Measurements from ENCODE around the gene ZNF146. TPM values are rescaled to one million over a fixed set of nuclear protein-coding genes. Genes with fewer than 3 reads are reported as not detected.
"Not testable (repeated sequence)": the region's sequence is repeated elsewhere in the genome, so short reads cannot be mapped to it uniquely, and the experiment has no call there.

ZNF146 gene
- total and polyA plus RNA-seq, 2 donors from 2014 or later = 21.0 to 50.8 TPM

GRCh38 chr19:36267061-36267845, 52.3 kb downstream of the ZNF146 start:
- H3K9ac ChIP-seq (ENCODE audit: low read length in 3 of 3) = no peak overlapping the region
- intact Hi-C loops (cut with DNase I) = no loop called here
- H3K9me3 ChIP-seq (ENCODE audit: control insufficient read depth in 2 of 3, insufficient read depth in 1 of 3, low read length in 3 of 3) = no peaks in the 10 kb centered on the region
- no peak overlapping the region for H3K4me3 ChIP-seq (ENCODE audit: low read length in 3 of 3)
- H3K4me1 ChIP-seq (ENCODE audit: control insufficient read depth in 2 of 3, insufficient read depth in 2 of 3, low read depth in 1 of 3, low read length in 3 of 3) = no peaks in the 10 kb centered on the region
- DNase-seq (no peak), FAIRE-seq (no peak)
- TF ChIP-seq, protein P1, sequence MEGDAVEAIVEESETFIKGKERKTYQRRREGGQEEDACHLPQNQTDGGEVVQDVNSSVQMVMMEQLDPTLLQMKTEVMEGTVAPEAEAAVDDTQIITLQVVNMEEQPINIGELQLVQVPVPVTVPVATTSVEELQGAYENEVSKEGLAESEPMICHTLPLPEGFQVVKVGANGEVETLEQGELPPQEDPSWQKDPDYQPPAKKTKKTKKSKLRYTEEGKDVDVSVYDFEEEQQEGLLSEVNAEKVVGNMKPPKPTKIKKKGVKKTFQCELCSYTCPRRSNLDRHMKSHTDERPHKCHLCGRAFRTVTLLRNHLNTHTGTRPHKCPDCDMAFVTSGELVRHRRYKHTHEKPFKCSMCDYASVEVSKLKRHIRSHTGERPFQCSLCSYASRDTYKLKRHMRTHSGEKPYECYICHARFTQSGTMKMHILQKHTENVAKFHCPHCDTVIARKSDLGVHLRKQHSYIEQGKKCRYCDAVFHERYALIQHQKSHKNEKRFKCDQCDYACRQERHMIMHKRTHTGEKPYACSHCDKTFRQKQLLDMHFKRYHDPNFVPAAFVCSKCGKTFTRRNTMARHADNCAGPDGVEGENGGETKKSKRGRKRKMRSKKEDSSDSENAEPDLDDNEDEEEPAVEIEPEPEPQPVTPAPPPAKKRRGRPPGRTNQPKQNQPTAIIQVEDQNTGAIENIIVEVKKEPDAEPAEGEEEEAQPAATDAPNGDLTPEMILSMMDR (IDR thresholded peaks at IDR 0.05; ENCODE audit: borderline replicate concordance, extremely low read depth, insufficient read depth) = no peak
- H3K27me3 ChIP-seq (ENCODE audit: control insufficient read depth, insufficient read depth, low read length) = no peaks in the 10 kb centered on the region
- no peak overlapping the region for H3K27ac ChIP-seq (ENCODE audit: low read depth in 2 of 2, low read length in 2 of 2)
- no peaks in the 10 kb centered on the region for H3K36me3 ChIP-seq (ENCODE audit: control insufficient read depth in 2 of 3, insufficient read depth in 3 of 3, low read length in 3 of 3)

DNA sequence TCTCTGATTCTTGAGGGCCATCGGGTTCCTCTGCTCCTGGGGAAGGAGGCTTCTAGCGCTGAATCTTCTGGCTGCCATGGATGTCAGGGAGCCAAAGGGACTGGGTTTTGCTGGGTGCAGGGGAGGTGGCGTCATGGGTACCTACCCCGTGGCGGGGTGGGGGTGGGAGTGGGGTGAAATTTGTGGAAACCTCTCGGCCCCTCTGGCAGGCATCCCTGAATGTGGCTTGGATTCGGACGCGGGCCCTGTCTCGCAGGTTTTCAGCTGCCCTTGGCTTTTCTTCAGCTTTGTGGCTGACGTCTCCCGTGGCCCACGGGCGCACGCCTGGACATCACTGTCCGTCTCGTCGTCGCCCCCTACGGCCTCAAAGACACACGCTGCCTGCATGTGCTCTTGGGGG, 53.2 kb downstream of the ZNF146 start:
- H3K36me3 ChIP-seq (ENCODE audit: control insufficient read depth in 2 of 3, insufficient read depth in 3 of 3, low read length in 3 of 3); DNase-seq; H3K27ac ChIP-seq (ENCODE audit: low read depth in 2 of 2, low read length in 2 of 2); intact Hi-C loops (cut with DNase I); H3K4me3 ChIP-seq (ENCODE audit: low read length in 3 of 3); H3K4me1 ChIP-seq (ENCODE audit: control insufficient read depth in 2 of 3, insufficient read depth in 2 of 3, low read depth in 1 of 3, low read length in 3 of 3); H3K9me3 ChIP-seq (ENCODE audit: control insufficient read depth in 2 of 3, insufficient read depth in 1 of 3, low read length in 3 of 3); H3K9ac ChIP-seq (ENCODE audit: low read length in 3 of 3); FAIRE-seq; H3K27me3 ChIP-seq (ENCODE audit: control insufficient read depth, insufficient read depth, low read length): not testable (repeated sequence)

GRCh38 chr19:36268591-36268990, 53.7 kb downstream of the ZNF146 start:
- H3K4me3 ChIP-seq (ENCODE audit: low read length in 3 of 3); H3K9ac ChIP-seq (ENCODE audit: low read length in 3 of 3); H3K27me3 ChIP-seq (ENCODE audit: control insufficient read depth, insufficient read depth, low read length); intact Hi-C loops (cut with DNase I); DNase-seq; H3K4me1 ChIP-seq (ENCODE audit: control insufficient read depth in 2 of 3, insufficient read depth in 2 of 3, low read depth in 1 of 3, low read length in 3 of 3); H3K36me3 ChIP-seq (ENCODE audit: control insufficient read depth in 2 of 3, insufficient read depth in 3 of 3, low read length in 3 of 3); H3K9me3 ChIP-seq (ENCODE audit: control insufficient read depth in 2 of 3, insufficient read depth in 1 of 3, low read length in 3 of 3); H3K27ac ChIP-seq (ENCODE audit: low read depth in 2 of 2, low read length in 2 of 2); FAIRE-seq: not testable (repeated sequence)

- not testable (repeated sequence) for FAIRE-seq
These were observed 54.4 kb downstream of the ZNF146 start for GRCh38 chr19:36269295-36269694.

More at GRCh38 chr19:36269295-36269694, 54.4 kb downstream of the ZNF146 start:
- H3K36me3 ChIP-seq (ENCODE audit: control insufficient read depth in 2 of 3, insufficient read depth in 3 of 3, low read length in 3 of 3); intact Hi-C loops (cut with DNase I); H3K4me1 ChIP-seq (ENCODE audit: control insufficient read depth in 2 of 3, insufficient read depth in 2 of 3, low read depth in 1 of 3, low read length in 3 of 3); H3K4me3 ChIP-seq (ENCODE audit: low read length in 3 of 3); H3K9ac ChIP-seq (ENCODE audit: low read length in 3 of 3); H3K27me3 ChIP-seq (ENCODE audit: control insufficient read depth, insufficient read depth, low read length); H3K27ac ChIP-seq (ENCODE audit: low read depth in 2 of 2, low read length in 2 of 2); H3K9me3 ChIP-seq (ENCODE audit: control insufficient read depth in 2 of 3, insufficient read depth in 1 of 3, low read length in 3 of 3): not testable (repeated sequence)
- peak in 1 of 5 donors; percentile 73 for DNase-seq

Other genes starting within 250 kb of the ZNF146 start
- gene SDHAF1, start 219.9 kb upstream of the ZNF146 start, total RNA-seq = 15.0 TPM
- gene SDHAF1, start 219.9 kb upstream of the ZNF146 start, polyA plus RNA-seq (ENCODE audit: insufficient read depth, low read depth, low replicate concordance) = 34.3 TPM
- 7.0 TPM for gene SYNE4, start 206.3 kb upstream of the ZNF146 start, total RNA-seq
- gene SYNE4, start 206.3 kb upstream of the ZNF146 start, polyA plus RNA-seq (ENCODE audit: insufficient read depth, low read depth, low replicate concordance) = 15.7 TPM
- gene ALKBH6, start 200.9 kb upstream of the ZNF146 start, total RNA-seq = 21.5 TPM
- 21.7 TPM for gene ALKBH6, start 200.9 kb upstream of the ZNF146 start, polyA plus RNA-seq (ENCODE audit: insufficient read depth, low read depth, low replicate concordance)
- 10.3 TPM for gene CLIP3, start 182.2 kb upstream of the ZNF146 start, total RNA-seq
- 12.3 TPM for gene CLIP3, start 182.2 kb upstream of the ZNF146 start, polyA plus RNA-seq (ENCODE audit: insufficient read depth, low read depth, low replicate concordance)
- 3.7 TPM for gene THAP8, start 160.8 kb upstream of the ZNF146 start, total RNA-seq
- gene THAP8, start 160.8 kb upstream of the ZNF146 start, polyA plus RNA-seq (ENCODE audit: insufficient read depth, low read depth, low replicate concordance) = 10.3 TPM
- gene WDR62, start 160.2 kb upstream of the ZNF146 start, total RNA-seq = 0.69 TPM
- gene WDR62, start 160.2 kb upstream of the ZNF146 start, polyA plus RNA-seq (ENCODE audit: insufficient read depth, low read depth, low replicate concordance) = 0.58 TPM
- not detected for gene OVOL3, start 104.0 kb upstream of the ZNF146 start, total RNA-seq
- gene OVOL3, start 104.0 kb upstream of the ZNF146 start, polyA plus RNA-seq (ENCODE audit: insufficient read depth, low read depth, low replicate concordance) = not detected
- 59.9 TPM for gene POLR2I, start 100.2 kb upstream of the ZNF146 start, total RNA-seq
- 119 TPM for gene POLR2I, start 100.2 kb upstream of the ZNF146 start, polyA plus RNA-seq (ENCODE audit: insufficient read depth, low read depth, low replicate concordance)
- gene TBCB, start 99.6 kb upstream of the ZNF146 start, total RNA-seq = 144 TPM
- 242 TPM for gene TBCB, start 99.6 kb upstream of the ZNF146 start, polyA plus RNA-seq (ENCODE audit: insufficient read depth, low read depth, low replicate concordance)
- gene CAPNS1, start 75.0 kb upstream of the ZNF146 start, total RNA-seq = 861 TPM
- gene CAPNS1, start 75.0 kb upstream of the ZNF146 start, polyA plus RNA-seq (ENCODE audit: insufficient read depth, low read depth, low replicate concordance) = 1,098 TPM
- 56.2 TPM for gene COX7A1, start 62.7 kb upstream of the ZNF146 start, total RNA-seq
- gene COX7A1, start 62.7 kb upstream of the ZNF146 start, polyA plus RNA-seq (ENCODE audit: insufficient read depth, low read depth, low replicate concordance) = 199 TPM
- 4.6 TPM for gene ZNF565, start 441 bp upstream of the ZNF146 start, total RNA-seq
- 1.5 TPM for gene ZNF565, start 441 bp upstream of the ZNF146 start, polyA plus RNA-seq (ENCODE audit: insufficient read depth, low read depth, low replicate concordance)
- 7.3 TPM for gene ZFP14, start 164.1 kb downstream of the ZNF146 start, total RNA-seq
- 4.3 TPM for gene ZFP14, start 164.1 kb downstream of the ZNF146 start, polyA plus RNA-seq (ENCODE audit: insufficient read depth, low read depth, low replicate concordance)
- gene ZFP82, start 203.5 kb downstream of the ZNF146 start, total RNA-seq = 7.9 TPM
- 4.5 TPM for gene ZFP82, start 203.5 kb downstream of the ZNF146 start, polyA plus RNA-seq (ENCODE audit: insufficient read depth, low read depth, low replicate concordance)